Measurements from ENCODE around the gene KIF4A. TPM values are rescaled to one million over a fixed set of nuclear protein-coding genes. Genes with fewer than 3 reads are reported as not detected.
"Not testable (repeated sequence)": the region's sequence is repeated elsewhere in the genome, so short reads cannot be mapped to it uniquely, and the experiment has no call there.

KIF4A gene
- polyA plus RNA-seq, 1 donor (not counting 4 experiments of a cell fraction or from before 2014, with no cell fraction given), result 7.1 TPM

GRCh38 chrX:70346418-70347070, 56.6 kb downstream of the KIF4A start:
- H4K20me1 ChIP-seq (ENCODE audit: control insufficient read depth, extremely low read depth, insufficient read depth, low read length), result no peaks in the 10 kb centered on the region
- H3K36me3 ChIP-seq (ENCODE audit: control insufficient read depth in 2 of 2, extremely low read depth in 1 of 2, insufficient read depth in 2 of 2, low read length in 2 of 2), result peaks cover 0 to 3% of the 10 kb centered on the region in 2 experiments
- no peaks in the 10 kb centered on the region for H3K4me1 ChIP-seq (ENCODE audit: control insufficient read depth, extremely low read depth, insufficient read depth, low read length)
- H3K4me3 ChIP-seq (ENCODE audit: control insufficient read depth in 2 of 3, extremely low read depth in 1 of 3, insufficient read depth in 2 of 3, low read depth in 1 of 3, low read length in 3 of 3), result no peak overlapping the region
- no peak for TF ChIP-seq EZH2 (IDR thresholded peaks at IDR 0.05; ENCODE audit: low read length)
- no peak for TF ChIP-seq CTCF (optimal IDR thresholded peaks at IDR 0.05 in 1 of 3, IDR thresholded peaks at IDR 0.05 in 1 of 3, conservative IDR thresholded peaks at IDR 0.05 in 1 of 3; ENCODE audit: extremely low read depth in 1 of 3, insufficient read depth in 2 of 3, low read length in 3 of 3)
- dilution Hi-C loops (cut with MboI; ENCODE audit: extremely low pct_ligation_motif_present, low sequenced_read_pairs), result no loop called here
- H3K27ac ChIP-seq (ENCODE audit: control insufficient read depth, insufficient read depth, low read length), result no peak overlapping the region
- no peak overlapping the region for H2AFZ ChIP-seq (ENCODE audit: control insufficient read depth, low read length)
- H3K9me3 ChIP-seq (ENCODE audit: control insufficient read depth, low read depth, low read length), result no peaks in the 10 kb centered on the region
- no peak for FAIRE-seq
- no peak overlapping the region for H3K9ac ChIP-seq (ENCODE audit: control insufficient read depth, extremely low read depth, insufficient read depth, low read length)
- no peak overlapping the region for H3K4me2 ChIP-seq (ENCODE audit: control insufficient read depth, extremely low read depth, insufficient read depth, low read depth, low read length)
- no peaks in the 10 kb centered on the region for H3K9me1 ChIP-seq (ENCODE audit: control insufficient read depth, extremely low read depth, insufficient read depth, low read length)
- no peaks in the 10 kb centered on the region for H3K79me2 ChIP-seq (ENCODE audit: control insufficient read depth, insufficient read depth, low read length)
- H3K27me3 ChIP-seq (ENCODE audit: control insufficient read depth, extremely low read depth, insufficient read depth, low read length), result no peaks in the 10 kb centered on the region
- DNase-seq (ENCODE audit: low read depth, low spot score), result no peak

GRCh38 chrX:70348825-70349224, 58.9 kb downstream of the KIF4A start:
- H3K9me1 ChIP-seq (ENCODE audit: control insufficient read depth, extremely low read depth, insufficient read depth, low read length); H3K27me3 ChIP-seq (ENCODE audit: control insufficient read depth, extremely low read depth, insufficient read depth, low read length); H3K36me3 ChIP-seq (ENCODE audit: control insufficient read depth in 2 of 2, extremely low read depth in 1 of 2, insufficient read depth in 2 of 2, low read length in 2 of 2); H3K79me2 ChIP-seq (ENCODE audit: control insufficient read depth, insufficient read depth, low read length); H3K4me1 ChIP-seq (ENCODE audit: control insufficient read depth, extremely low read depth, insufficient read depth, low read length); H3K9me3 ChIP-seq (ENCODE audit: control insufficient read depth, low read depth, low read length); H2AFZ ChIP-seq (ENCODE audit: control insufficient read depth, low read length); dilution Hi-C loops (cut with MboI; ENCODE audit: extremely low pct_ligation_motif_present, low sequenced_read_pairs); FAIRE-seq; H3K9ac ChIP-seq (ENCODE audit: control insufficient read depth, extremely low read depth, insufficient read depth, low read length); H3K4me2 ChIP-seq (ENCODE audit: control insufficient read depth, extremely low read depth, insufficient read depth, low read depth, low read length); H3K4me3 ChIP-seq (ENCODE audit: control insufficient read depth in 2 of 3, extremely low read depth in 1 of 3, insufficient read depth in 2 of 3, low read depth in 1 of 3, low read length in 3 of 3); H4K20me1 ChIP-seq (ENCODE audit: control insufficient read depth, extremely low read depth, insufficient read depth, low read length); H3K27ac ChIP-seq (ENCODE audit: control insufficient read depth, insufficient read depth, low read length); DNase-seq (ENCODE audit: low read depth, low spot score): not testable (repeated sequence)

- H3K27me3 ChIP-seq (ENCODE audit: control insufficient read depth, extremely low read depth, insufficient read depth, low read length); H2AFZ ChIP-seq (ENCODE audit: control insufficient read depth, low read length); H3K9me1 ChIP-seq (ENCODE audit: control insufficient read depth, extremely low read depth, insufficient read depth, low read length); DNase-seq (ENCODE audit: low read depth, low spot score); H3K4me3 ChIP-seq (ENCODE audit: control insufficient read depth in 2 of 3, extremely low read depth in 1 of 3, insufficient read depth in 2 of 3, low read depth in 1 of 3, low read length in 3 of 3); H3K4me1 ChIP-seq (ENCODE audit: control insufficient read depth, extremely low read depth, insufficient read depth, low read length); H3K27ac ChIP-seq (ENCODE audit: control insufficient read depth, insufficient read depth, low read length); H3K36me3 ChIP-seq (ENCODE audit: control insufficient read depth in 2 of 2, extremely low read depth in 1 of 2, insufficient read depth in 2 of 2, low read length in 2 of 2); FAIRE-seq; H3K79me2 ChIP-seq (ENCODE audit: control insufficient read depth, insufficient read depth, low read length); H3K4me2 ChIP-seq (ENCODE audit: control insufficient read depth, extremely low read depth, insufficient read depth, low read depth, low read length); dilution Hi-C loops (cut with MboI; ENCODE audit: extremely low pct_ligation_motif_present, low sequenced_read_pairs); H3K9ac ChIP-seq (ENCODE audit: control insufficient read depth, extremely low read depth, insufficient read depth, low read length); H3K9me3 ChIP-seq (ENCODE audit: control insufficient read depth, low read depth, low read length); H4K20me1 ChIP-seq (ENCODE audit: control insufficient read depth, extremely low read depth, insufficient read depth, low read length): not testable (repeated sequence)
Observed at GRCh38 chrX:70349367-70350125, 59.6 kb downstream of the KIF4A start.
